HepG2 (cell line): ENCODE data around the gene ZDHHC24.

Source experiments
- ARNT ChIP-seq: fragments of 450-650 bp; IDR thresholded peaks from 2 replicates; pipeline ENCODE4 v1.6.1; 2017
- CREB1 ChIP-seq, 2 experiments: fragments of 450-650 bp in 1 of 2; IDR thresholded peaks; 2 replicates each; pipeline ENCODE4 v1.6.1; 2016 to 2017; ENCODE audit warnings: control low read depth in 1 of 2, mild to moderate bottlenecking in 1 of 2, missing compliant biosample characterization in 1 of 2, missing genetic modification characterization in 1 of 2
- POLR2AphosphoS5 ChIP-seq: IDR thresholded peaks from 2 replicates; pipeline ENCODE4 v1.6.1; 2012; ENCODE audit warnings: low read depth, low read length
- RBM22 ChIP-seq: fragments of 200-400 bp; formaldehyde crosslinking; optimal IDR thresholded peaks from 2 replicates; pipeline ENCODE3; 2017; ENCODE audit warnings: mild to moderate bottlenecking, low read length, moderate library complexity
- SETDB1 ChIP-seq: sonication (generic); formaldehyde crosslinking; IDR thresholded peaks from 2 replicates; pipeline ENCODE4 v1.5.1; 2020; ENCODE audit warnings: missing genetic modification reagents, mild to moderate bottlenecking, borderline replicate concordance
- TOPORS ChIP-seq: sonication (generic); formaldehyde crosslinking; IDR thresholded peaks from 2 replicates; pipeline ENCODE4 v1.8.0; 2023; ENCODE audit warnings: mild to moderate bottlenecking, missing genetic modification reagents
- ZNF274 ChIP-seq: sonication (generic); formaldehyde crosslinking; IDR thresholded peaks from 2 replicates; pipeline ENCODE4 v1.5.1; 2020; ENCODE audit warnings: mild to moderate bottlenecking, missing genetic modification reagents
- TF ChIP-seq, protein P1 (sequence below): sonication (generic); formaldehyde crosslinking; IDR thresholded peaks from 2 replicates; pipeline ENCODE4 v1.4.0; 2020; ENCODE audit warnings: missing genetic modification reagents
- TF ChIP-seq, protein P2 (sequence below): sonication (generic); formaldehyde crosslinking; IDR thresholded peaks from 2 replicates; pipeline ENCODE4 v1.4.0; 2020; ENCODE audit warnings: mild to moderate bottlenecking, missing genetic modification reagents
- TF ChIP-seq, protein P3 (sequence below): sonication (generic); formaldehyde crosslinking; IDR thresholded peaks from 2 replicates; pipeline ENCODE4 v1.4.0; 2020; ENCODE audit warnings: missing genetic modification reagents

DNA sequence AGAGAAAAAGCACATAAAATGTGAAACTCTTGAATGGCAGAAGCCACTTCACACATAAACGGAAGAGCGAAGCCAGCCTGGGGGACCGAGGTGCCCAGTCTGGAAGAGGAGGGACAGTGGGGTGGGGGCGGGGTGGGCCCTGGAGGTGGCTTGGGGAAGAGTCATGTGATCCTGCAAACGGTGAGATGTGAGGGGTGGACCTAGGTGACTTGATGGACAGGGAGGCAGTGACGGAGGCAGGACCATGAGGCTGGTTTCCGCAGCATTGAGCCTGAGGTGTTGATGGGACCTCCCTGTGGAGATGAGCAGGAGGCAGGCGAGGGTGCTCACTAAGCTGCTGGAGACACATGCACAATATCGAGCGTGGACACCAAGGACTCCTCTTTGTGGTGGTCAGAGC, 16.8 kb downstream of the ZDHHC24 start:
- no peak for TF ChIP-seq RBM22
- TF ChIP-seq SETDB1 (CRISPR knock-in tag), result no peak
- TF ChIP-seq, protein P1, sequence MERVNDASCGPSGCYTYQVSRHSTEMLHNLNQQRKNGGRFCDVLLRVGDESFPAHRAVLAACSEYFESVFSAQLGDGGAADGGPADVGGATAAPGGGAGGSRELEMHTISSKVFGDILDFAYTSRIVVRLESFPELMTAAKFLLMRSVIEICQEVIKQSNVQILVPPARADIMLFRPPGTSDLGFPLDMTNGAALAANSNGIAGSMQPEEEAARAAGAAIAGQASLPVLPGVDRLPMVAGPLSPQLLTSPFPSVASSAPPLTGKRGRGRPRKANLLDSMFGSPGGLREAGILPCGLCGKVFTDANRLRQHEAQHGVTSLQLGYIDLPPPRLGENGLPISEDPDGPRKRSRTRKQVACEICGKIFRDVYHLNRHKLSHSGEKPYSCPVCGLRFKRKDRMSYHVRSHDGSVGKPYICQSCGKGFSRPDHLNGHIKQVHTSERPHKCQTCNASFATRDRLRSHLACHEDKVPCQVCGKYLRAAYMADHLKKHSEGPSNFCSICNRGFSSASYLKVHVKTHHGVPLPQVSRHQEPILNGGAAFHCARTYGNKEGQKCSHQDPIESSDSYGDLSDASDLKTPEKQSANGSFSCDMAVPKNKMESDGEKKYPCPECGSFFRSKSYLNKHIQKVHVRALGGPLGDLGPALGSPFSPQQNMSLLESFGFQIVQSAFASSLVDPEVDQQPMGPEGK, result no peak
- TF ChIP-seq ZNF274 (CRISPR knock-in tag), result no peak
- TF ChIP-seq TOPORS (CRISPR knock-in tag), result no peak
- TF ChIP-seq CREB1 (IDR thresholded peaks at IDR 0.05), result no peak
- no peak for TF ChIP-seq CREB1 (CRISPR knock-in tag; IDR thresholded peaks at IDR 0.05)
- no peak for TF ChIP-seq ARNT
- TF ChIP-seq, protein P2, sequence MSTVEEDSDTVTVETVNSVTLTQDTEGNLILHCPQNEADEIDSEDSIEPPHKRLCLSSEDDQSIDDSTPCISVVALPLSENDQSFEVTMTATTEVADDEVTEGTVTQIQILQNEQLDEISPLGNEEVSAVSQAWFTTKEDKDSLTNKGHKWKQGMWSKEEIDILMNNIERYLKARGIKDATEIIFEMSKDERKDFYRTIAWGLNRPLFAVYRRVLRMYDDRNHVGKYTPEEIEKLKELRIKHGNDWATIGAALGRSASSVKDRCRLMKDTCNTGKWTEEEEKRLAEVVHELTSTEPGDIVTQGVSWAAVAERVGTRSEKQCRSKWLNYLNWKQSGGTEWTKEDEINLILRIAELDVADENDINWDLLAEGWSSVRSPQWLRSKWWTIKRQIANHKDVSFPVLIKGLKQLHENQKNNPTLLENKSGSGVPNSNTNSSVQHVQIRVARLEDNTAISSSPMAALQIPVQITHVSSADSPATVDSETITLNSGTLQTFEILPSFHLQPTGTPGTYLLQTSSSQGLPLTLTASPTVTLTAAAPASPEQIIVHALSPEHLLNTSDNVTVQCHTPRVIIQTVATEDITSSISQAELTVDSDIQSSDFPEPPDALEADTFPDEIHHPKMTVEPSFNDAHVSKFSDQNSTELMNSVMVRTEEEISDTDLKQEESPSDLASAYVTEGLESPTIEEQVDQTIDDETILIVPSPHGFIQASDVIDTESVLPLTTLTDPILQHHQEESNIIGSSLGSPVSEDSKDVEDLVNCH, result no peak
- TF ChIP-seq, protein P3, sequence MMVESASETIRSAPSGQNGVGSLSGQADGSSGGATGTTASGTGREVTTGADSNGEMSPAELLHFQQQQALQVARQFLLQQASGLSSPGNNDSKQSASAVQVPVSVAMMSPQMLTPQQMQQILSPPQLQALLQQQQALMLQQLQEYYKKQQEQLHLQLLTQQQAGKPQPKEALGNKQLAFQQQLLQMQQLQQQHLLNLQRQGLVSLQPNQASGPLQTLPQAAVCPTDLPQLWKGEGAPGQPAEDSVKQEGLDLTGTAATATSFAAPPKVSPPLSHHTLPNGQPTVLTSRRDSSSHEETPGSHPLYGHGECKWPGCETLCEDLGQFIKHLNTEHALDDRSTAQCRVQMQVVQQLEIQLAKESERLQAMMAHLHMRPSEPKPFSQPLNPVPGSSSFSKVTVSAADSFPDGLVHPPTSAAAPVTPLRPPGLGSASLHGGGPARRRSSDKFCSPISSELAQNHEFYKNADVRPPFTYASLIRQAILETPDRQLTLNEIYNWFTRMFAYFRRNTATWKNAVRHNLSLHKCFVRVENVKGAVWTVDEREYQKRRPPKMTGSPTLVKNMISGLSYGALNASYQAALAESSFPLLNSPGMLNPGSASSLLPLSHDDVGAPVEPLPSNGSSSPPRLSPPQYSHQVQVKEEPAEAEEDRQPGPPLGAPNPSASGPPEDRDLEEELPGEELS (CRISPR knock-in tag), result no peak
- TF ChIP-seq POLR2AphosphoS5, result no peak
